H1 (cell line): Measurements from ENCODE around the gene SAMD14.

Experiments used
- ATF3 ChIP-seq: IDR thresholded peaks from 2 replicates; pipeline ENCODE4 v1.6.1; 2011; ENCODE audit warnings: low read depth, mild to moderate bottlenecking, low read length; ENCODE audit not compliant: insufficient read depth
- CTCF ChIP-seq, 3 experiments: IDR thresholded peaks; 1 replicate in 2 of 3; 2 replicates in 1 of 3; pipeline versions ENCODE4 v1.5.1 to v1.6.1; 2011; ENCODE audit warnings: low read length in 3 of 3, mild to moderate bottlenecking in 3 of 3, inconsistent platforms in 2 of 3, low read depth in 1 of 3, moderate library complexity in 1 of 3; ENCODE audit not compliant: insufficient read depth in 1 of 3; ENCODE audit errors: control extremely low read depth in 1 of 3
- EZH2 ChIP-seq: fragments of 200-600 bp; sonication (generic); IDR thresholded peaks from 2 replicates; pipeline ENCODE4 v1.7.1; 2012; ENCODE audit warnings: low read depth, mild to moderate bottlenecking, moderate library complexity, low read length, inconsistent platforms; ENCODE audit not compliant: severe bottlenecking
- RNF2 ChIP-seq: fragments of 200-900, 300-1000 bp; sonication (generic); IDR thresholded peaks from 2 replicates; pipeline ENCODE4 v1.7.1; 2016; ENCODE audit warnings: borderline replicate concordance, low read depth, mild to moderate bottlenecking, antibody characterized with exemption, low read length; ENCODE audit not compliant: poor library complexity, severe bottlenecking; ENCODE audit errors: missing control alignments
- RXRA ChIP-seq: IDR thresholded peaks from 2 replicates; pipeline ENCODE4 v1.6.1; 2011; ENCODE audit warnings: low read depth, mild to moderate bottlenecking, low read length, moderate library complexity; ENCODE audit not compliant: insufficient read depth
- SRF ChIP-seq: IDR thresholded peaks from 2 replicates; pipeline ENCODE4 v1.6.1; 2011; ENCODE audit warnings: mild to moderate bottlenecking, low read depth, low read length, moderate library complexity
- USF2 ChIP-seq: IDR thresholded peaks from 2 replicates; pipeline ENCODE4 v1.6.1; 2011; ENCODE audit warnings: low read length, improper control_type of control experiment

GRCh38 chr17:50146230-50146926, 16.4 kb upstream of the SAMD14 start:
- TF ChIP-seq SRF: no peak
- TF ChIP-seq CTCF (IDR thresholded peaks at IDR 0.05; ENCODE audit: control extremely low read depth in 1 of 3, insufficient read depth in 1 of 3, low read depth in 1 of 3, low read length in 3 of 3): peak in 2 of 3 experiments; percentile 4 to 6; a peak in 1 of 4 replicates
- TF ChIP-seq EZH2: no peak
- no peak for TF ChIP-seq RXRA
- TF ChIP-seq USF2: no peak
- TF ChIP-seq RNF2: no peak
- TF ChIP-seq ATF3: no peak
